ENCODE data around the gene ATG16L1. TPM values are rescaled to one million over a fixed set of nuclear protein-coding genes. Genes with fewer than 3 reads are reported as not detected.
A peak's percentile ranks its signal among the peaks of the same experiment; 100 is the strongest.
"Not testable (repeated sequence)": the region's sequence is repeated elsewhere in the genome, so short reads cannot be mapped to it uniquely, and the experiment has no call there.

Gene ATG16L1
- total RNA-seq, 4 donors from 2014 or later, result 12.3 to 38.0 (median 22.8) TPM

DNA sequence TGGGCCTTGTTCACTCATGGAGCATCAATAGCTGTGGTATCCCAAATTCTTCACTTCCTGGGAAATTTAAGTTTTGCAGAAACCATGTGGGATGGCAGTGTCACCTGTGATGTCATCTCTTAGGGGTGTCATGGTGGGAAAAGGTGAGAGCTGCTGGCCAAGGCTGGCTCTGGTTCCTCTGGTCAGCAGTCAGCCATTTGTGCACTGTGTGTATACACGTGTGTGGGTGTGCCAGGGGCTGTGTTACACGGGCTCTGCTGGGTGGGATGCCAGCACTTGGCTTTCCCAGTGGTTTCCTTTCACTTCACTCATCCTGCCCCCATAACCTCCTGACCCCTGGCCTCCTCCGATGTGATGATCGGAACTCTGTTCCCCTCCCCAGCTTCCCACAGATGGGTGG lies 77.4 kb downstream of the ATG16L1 start:
- intact Hi-C loops (cut with DNase I), result no loop called here
- no peak overlapping the region for H3K4me3 ChIP-seq
- DNase-seq, result no peak
- WGBS, 2 donors, result 63 to 81% methylated on average over 2 to 4 of the region's 4 CpGs
- no peaks in the 10 kb centered on the region for H3K9me3 ChIP-seq
- H3K27ac ChIP-seq, result no peak overlapping the region
- TF ChIP-seq POLR2A (IDR thresholded peaks at IDR 0.05), result no peak
- TF ChIP-seq, protein P1, sequence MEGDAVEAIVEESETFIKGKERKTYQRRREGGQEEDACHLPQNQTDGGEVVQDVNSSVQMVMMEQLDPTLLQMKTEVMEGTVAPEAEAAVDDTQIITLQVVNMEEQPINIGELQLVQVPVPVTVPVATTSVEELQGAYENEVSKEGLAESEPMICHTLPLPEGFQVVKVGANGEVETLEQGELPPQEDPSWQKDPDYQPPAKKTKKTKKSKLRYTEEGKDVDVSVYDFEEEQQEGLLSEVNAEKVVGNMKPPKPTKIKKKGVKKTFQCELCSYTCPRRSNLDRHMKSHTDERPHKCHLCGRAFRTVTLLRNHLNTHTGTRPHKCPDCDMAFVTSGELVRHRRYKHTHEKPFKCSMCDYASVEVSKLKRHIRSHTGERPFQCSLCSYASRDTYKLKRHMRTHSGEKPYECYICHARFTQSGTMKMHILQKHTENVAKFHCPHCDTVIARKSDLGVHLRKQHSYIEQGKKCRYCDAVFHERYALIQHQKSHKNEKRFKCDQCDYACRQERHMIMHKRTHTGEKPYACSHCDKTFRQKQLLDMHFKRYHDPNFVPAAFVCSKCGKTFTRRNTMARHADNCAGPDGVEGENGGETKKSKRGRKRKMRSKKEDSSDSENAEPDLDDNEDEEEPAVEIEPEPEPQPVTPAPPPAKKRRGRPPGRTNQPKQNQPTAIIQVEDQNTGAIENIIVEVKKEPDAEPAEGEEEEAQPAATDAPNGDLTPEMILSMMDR (IDR thresholded peaks at IDR 0.05), result no peak
- no peaks in the 10 kb centered on the region for H3K36me3 ChIP-seq
- peaks cover 0 to 5% (median 0%) of the 10 kb centered on the region in 3 donors for H3K4me1 ChIP-seq
- H3K27me3 ChIP-seq, result peaks cover 0 to 18% (median 0%) of the 10 kb centered on the region in 4 donors

DNA sequence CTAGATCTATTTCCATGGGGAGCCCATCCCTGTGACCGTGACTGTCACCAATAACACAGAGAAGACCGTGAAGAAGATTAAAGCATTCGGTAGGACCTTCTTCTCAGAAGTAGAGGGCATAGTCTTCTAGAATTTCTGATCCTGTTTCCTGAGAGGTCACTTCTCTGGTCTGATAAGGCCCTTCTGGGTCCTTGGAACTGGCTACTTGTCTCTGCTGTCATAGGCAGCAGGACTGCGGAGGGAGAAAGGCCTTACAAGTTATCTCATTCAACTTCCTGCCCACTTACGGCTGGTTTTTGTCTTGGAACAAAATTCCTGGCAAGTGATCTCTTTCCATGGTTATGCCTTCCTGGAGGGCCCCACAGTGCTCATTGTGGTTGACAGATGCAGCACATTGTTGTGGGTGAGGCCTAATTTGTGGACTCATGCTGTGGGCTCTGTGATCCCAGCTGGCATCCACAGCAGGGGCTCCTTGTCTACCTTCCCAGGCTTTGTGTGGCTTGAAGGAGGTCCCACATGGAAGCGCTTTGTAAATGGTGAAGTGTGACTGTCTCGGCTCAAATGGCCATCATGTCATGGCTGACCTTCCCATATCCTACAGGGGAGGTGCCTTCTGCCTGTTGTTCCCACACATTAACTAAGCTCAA lies 78.1 kb downstream of the ATG16L1 start:
- peaks cover 0 to 5% (median 0%) of the 10 kb centered on the region in 3 donors for H3K4me1 ChIP-seq
- H3K36me3 ChIP-seq, result no peaks in the 10 kb centered on the region
- H3K4me3 ChIP-seq, result no peak overlapping the region
- H3K27me3 ChIP-seq, result peaks cover 0 to 22% (median 0%) of the 10 kb centered on the region in 4 donors
- 69 to 83% methylated on average over 6 to 7 of the region's 7 CpGs for WGBS, 2 donors
- intact Hi-C loops (cut with DNase I), result no loop called here
- TF ChIP-seq, protein P1 (IDR thresholded peaks at IDR 0.05), result no peak
- TF ChIP-seq POLR2A (IDR thresholded peaks at IDR 0.05), result no peak
- H3K27ac ChIP-seq, result no peak overlapping the region
- no peak for DNase-seq
- H3K9me3 ChIP-seq, result no peaks in the 10 kb centered on the region

DNA sequence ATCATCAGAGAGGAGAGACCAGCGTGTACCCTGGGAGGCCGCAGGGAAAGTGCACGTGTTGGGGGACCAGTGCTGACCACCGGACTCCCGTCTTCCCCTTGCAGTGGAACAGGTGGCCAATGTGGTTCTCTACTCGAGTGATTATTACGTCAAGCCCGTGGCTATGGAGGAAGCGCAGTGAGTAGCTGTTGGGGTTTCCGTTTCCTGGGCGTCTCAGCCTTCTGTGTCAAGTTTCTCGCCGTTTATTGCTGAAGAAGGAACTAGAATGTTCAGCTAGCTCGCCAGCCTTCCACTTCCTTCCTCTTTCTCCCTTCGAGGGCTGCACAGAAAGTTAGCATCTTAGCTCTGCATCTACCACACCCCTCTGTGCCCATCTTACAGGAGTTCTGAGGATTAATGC lies 80.1 kb downstream of the ATG16L1 start:
- DNase-seq, result peak; percentile 25
- 51 to 64% methylated on average over 14 to 15 of the region's 15 CpGs for WGBS, 2 donors
- Histone ChIP-seq H3K27me3 (peaks cover 0 to 28% (median 0%) of the 10 kb centered on the region in 4 donors), H3K36me3 (no peaks in the 10 kb centered on the region), H3K9me3 (no peaks in the 10 kb centered on the region), H3K4me1 (peaks cover 0 to 5% (median 0%) of the 10 kb centered on the region in 3 donors), H3K27ac (peak overlapping the region; percentile 59 to 81 (median 68)), H3K4me3 (no peak overlapping the region)
- TF ChIP-seq, protein P1 (IDR thresholded peaks at IDR 0.05), result no peak
- peak in 1 of 4 donors; percentile 17 for TF ChIP-seq POLR2A (IDR thresholded peaks at IDR 0.05)
- intact Hi-C loops (cut with DNase I), result no loop called here

DNA sequence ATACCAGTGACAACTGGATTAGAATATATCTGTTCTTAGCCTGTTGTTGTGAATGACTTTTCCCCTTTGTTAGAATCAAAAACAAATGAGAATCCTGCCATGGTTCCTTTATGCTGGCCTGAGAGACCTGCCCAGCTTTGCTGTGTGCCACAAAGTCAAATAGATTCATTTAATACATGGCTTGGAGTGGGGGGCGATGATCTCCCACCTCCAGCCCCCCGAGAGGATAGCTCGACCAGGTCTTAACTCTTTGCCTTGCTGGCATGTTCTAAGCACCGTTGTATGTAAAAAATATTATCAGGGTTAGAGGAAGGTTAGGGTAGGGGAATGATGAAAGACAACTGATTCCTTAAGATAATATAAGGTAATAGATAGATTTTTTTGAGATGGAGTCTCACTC lies 80.7 kb downstream of the ATG16L1 start:
- H3K27ac ChIP-seq, result peak overlapping the region in 3 of 4 donors; percentile 59 to 71 (median 65)
- no peak for TF ChIP-seq POLR2A (IDR thresholded peaks at IDR 0.05)
- TF ChIP-seq, protein P1 (IDR thresholded peaks at IDR 0.05), result no peak
- intact Hi-C loops (cut with DNase I), result no loop called here

DNA sequence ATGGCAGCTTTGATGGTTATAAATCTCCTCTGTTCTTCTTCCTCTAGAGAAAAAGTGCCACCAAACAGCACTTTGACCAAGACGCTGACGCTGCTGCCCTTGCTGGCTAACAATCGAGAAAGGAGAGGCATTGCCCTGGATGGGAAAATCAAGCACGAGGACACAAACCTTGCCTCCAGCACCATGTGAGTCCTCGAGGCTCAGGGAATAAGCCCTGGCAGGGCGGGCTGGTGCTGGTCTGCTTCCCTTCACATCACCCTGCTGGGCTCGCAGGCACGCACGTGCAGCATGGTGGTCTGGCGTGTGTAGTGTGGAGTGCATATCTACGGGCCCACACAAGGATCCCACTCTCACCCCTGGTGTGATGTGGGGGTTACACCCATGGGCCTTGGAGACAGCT lies 83.4 kb downstream of the ATG16L1 start:
- WGBS, 2 donors, result 92 to 100% methylated on average over 3 to 8 of the region's 11 CpGs
- TF ChIP-seq POLR2A (IDR thresholded peaks at IDR 0.05), result no peak
- TF ChIP-seq, protein P1 (IDR thresholded peaks at IDR 0.05), result no peak
- DNase-seq, result no peak
- Histone ChIP-seq H3K27ac (no peak overlapping the region), H3K4me3 (no peak overlapping the region), H3K36me3 (no peaks in the 10 kb centered on the region), H3K4me1 (peaks cover 0 to 5% (median 0%) of the 10 kb centered on the region in 3 donors), H3K9me3 (no peaks in the 10 kb centered on the region), H3K27me3 (peaks cover 0 to 40% (median 0%) of the 10 kb centered on the region in 4 donors)
- intact Hi-C loops (cut with DNase I), result no loop called here

More for the DNA sequence above, 80.7 kb downstream of the ATG16L1 start:
- no peak for DNase-seq
- peaks cover 0 to 5% (median 0%) of the 10 kb centered on the region in 3 donors for H3K4me1 ChIP-seq
- H3K4me3 ChIP-seq, result no peak overlapping the region
- 72 to 91% methylated on average over 4 of the region's 4 CpGs for WGBS, 2 donors
- H3K9me3 ChIP-seq, result no peaks in the 10 kb centered on the region
- no peaks in the 10 kb centered on the region for H3K36me3 ChIP-seq
- peaks cover 0 to 26% (median 0%) of the 10 kb centered on the region in 4 donors for H3K27me3 ChIP-seq

DNA sequence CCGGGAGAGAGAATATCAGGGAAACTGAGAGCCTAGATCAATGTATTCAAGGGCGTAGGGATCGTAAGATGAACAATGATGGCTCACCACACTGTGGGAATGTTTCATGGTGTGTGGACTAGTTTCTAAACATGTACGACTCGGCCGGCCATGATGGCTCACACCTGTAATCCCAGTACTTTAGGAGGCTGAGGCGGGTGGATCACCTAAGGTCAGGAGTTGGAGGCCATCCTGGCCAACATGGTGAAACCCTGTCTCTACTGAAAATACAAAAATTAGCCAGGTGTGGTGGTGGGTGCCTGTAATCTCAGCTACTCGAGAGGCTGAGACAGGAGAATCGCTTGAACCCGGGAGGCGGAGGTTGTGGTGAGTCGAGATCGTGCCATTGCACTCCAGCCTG lies 84.6 kb downstream of the ATG16L1 start:
- H3K27me3 ChIP-seq, result peaks cover 0 to 38% (median 0%) of the 10 kb centered on the region in 4 donors
- H3K36me3 ChIP-seq; H3K27ac ChIP-seq; H3K4me1 ChIP-seq; DNase-seq; H3K4me3 ChIP-seq; H3K9me3 ChIP-seq; intact Hi-C loops (cut with DNase I): not testable (repeated sequence)
- 91 to 95% methylated on average over 13 of the region's 13 CpGs for WGBS, 2 donors

Measured in esophagus squamous epithelium (tissue), 5 donors.